GM21825 (cell line): ENCODE measurements around the gene MZT2A.
"Not testable (repeated sequence)": the region's sequence is repeated elsewhere in the genome, so short reads cannot be mapped to it uniquely, and the experiment has no call there.

ENCODE experiments used
- ATAC-seq: cut with Tn5 transposase; IDR thresholded peaks from one replicate; pipeline ENCODE4 v1.9.1; 2021; ENCODE audit warnings: mild to moderate bottlenecking, moderate library complexity; ENCODE audit not compliant: unreplicated experiment

MZT2A gene

DNA sequence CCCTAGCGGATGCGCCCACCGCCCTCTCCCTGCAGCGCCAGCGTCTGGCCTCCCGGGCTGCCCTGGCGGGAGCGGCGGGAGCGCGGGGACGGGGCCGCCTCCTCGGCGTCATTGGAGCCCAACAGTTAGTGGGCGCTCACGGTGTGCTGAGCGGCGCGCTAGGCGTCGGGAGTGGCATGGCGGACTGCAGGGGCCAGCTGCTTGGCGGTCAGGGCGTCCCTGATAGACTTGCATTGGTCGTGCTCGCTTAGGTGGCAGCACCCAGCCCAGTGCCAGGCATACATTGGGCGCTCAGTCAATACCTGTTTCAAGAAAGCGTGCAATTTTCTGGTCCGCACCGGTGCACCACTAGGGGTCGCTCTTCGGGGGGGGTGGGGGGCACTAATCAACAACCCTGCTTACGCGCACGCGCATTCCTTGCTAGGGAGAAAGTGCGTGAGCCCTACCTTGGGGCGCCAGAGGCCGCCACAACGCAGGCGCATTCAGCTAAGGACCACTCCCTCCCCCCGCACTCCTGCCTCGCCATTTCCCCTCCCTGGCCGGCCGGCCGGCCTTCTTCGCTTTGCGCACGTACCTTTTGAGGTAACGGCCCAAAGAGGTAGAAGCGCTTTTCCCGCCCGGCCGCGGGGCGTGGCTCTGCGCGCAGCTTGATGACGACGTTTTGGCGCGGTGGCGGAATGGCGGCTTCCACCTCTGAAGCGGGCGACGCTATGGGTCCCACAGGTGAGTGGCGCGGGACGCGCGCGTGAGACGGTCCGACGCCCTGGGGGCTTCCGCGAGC, 411 bp upstream of the MZT2A start:
- peak; percentile 68 for ATAC-seq

DNA sequence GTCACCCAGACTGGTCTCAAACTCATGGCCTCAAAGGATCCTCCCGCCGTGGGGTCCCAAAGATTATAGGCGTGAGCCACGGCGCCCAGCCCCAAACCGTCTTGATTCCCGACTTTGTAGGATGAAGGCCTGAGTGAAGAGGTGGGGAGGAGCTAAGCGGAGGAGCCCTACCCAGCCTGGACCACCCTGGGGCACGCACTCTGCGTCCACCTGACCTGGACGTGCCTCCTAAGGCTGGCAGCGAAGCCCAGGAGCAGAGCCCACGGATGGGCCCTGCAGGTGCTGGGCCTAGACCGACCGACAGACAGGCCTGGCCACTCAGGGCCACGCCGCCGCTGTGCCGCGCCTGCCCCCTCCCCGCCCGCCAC, 744 bp downstream of the MZT2A start:
- ATAC-seq = peak; percentile 0

DNA sequence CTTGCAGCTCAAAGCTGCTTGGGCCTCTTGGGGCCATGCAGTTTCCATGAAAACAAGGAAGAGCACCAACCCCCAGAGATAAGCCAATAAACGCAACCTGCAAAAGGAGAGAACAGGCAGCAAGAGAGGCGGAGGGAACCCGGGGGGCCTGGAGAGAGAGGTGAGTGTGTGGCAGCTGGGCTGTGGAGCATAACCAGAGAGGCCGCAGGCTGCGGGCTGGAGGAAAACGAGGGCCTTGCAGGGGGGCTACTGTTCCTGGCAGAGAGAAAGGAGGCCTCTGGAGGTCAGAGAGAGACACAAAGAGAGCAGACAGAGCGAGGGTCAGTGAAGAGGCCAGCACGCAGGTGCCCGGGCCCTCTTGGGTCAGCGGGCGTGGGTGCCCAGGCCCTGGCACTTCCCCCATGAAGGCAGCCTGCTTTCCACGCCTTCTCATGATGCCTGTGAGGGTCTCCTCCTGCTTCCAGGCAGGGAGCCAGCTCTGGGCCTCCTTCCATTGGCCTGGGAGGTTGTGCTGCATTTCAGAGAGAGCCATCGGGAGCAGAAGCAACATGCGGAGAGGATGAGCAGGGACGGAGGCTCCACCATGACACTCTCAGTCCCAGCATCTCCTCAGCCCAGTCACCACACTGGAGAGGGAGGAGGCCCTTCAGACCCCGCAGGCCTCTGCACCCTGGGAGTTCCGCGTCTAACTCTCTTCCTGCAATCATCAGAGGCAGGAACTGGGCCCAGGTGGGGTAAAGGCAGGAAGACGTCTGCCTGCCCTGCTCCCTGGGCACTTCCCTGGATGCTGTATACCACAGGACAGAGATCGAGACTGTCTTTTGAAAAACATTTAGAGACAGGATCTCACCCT, 1.4 kb downstream of the MZT2A start:
- ATAC-seq = not testable (repeated sequence)

DNA sequence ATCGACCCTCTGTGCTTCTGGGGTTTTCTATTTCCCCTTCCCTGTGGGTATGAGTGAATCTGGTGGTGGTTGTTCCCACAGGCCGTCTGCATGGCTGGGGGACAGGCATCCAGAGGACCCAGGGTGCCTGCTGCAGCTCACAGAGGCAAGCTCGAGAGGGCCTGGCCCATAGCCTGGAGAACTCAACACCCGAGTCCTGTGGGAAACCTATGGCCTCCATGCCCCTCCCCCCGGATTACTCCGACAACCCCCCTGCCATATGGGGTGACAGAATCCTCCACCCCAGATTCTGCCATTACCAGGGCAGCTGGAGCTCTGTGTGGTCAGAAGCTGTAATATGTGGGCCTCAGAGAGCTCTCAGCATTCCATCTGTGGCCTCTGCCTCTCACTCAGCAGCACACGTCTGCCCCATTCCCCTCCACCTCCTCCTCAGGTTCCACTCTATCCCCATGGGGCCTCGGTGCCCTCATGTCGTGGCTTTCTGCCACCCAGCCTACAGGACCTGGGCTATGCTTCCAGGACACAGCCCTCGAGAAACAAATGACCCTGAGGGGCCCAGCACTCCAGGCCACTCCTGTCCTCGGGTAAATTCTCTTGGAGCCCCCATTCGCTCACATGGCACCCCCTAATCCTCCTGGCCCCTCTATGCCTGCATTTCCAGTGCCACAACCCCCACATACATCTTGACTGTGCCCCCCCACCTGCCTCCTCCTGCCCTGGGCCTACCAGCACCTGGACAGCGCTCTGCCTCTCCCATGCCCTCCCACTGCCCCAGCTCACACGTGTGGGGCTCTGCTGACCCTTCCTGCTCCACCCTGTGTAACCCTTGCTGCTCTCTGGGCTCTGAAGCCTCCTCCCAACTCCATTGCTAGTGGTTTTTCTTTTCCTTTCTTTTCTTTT, 3.6 kb downstream of the MZT2A start:
- no peak for ATAC-seq

DNA sequence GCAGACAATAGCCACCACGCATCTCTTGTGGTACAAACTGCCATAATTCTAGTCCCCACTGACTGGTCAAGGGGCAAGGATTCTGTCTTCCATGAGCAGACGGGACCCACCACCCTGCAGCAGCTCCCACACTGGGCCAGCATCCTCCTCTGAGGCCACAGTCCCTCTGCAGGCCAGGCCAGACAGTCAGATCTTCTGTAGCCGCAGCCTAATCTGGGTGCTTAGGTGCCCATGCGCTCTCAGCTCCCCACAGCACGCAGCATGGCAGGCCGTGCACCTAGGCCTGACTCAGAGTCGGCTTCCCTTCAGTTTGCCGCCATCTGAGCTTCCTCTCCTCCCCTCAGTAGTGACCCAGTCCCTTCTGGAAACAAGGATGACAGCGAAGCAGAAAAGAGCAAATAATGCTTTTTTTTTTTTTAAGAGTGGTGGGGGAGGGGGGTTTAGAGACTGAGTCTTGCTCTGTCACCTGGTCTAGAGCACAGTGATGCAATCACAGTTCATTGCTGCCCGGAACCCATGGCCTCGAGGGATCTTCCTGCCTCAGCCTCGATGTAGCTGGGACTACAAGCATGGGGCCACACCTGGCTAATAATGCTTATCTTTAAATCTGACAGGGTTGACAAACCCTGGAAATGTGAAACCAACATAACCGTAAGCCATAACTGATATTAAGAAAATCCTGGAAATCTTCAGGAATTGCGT, 5.8 kb downstream of the MZT2A start:
- not testable (repeated sequence) for ATAC-seq

DNA sequence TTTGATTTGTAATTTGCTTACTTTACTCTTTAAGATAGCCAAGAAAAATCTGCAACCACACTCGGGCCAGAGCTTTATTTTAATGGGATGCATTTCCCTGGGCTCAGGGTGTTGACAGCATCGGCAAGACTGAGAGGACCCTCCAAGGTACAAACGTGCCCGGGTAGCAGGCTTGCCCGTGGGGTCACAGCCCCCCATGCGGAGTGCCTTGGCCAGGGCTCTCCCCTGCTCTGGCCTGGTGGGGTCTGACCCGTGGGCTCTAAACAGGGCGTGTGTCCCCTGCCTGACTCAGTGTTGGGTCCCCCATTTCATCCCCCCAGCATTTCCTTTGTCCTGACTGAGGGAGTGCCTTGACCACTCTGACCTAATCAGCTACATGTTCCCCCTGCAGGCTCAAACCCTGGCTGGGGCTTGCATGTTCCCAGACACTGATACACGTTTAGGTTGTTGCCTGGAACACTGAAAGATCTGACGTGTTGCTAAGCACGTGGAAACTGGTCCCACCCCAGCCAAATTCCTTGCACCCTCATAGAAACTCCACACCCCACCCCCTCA, 7.2 kb downstream of the MZT2A start:
- ATAC-seq = not testable (repeated sequence)

DNA sequence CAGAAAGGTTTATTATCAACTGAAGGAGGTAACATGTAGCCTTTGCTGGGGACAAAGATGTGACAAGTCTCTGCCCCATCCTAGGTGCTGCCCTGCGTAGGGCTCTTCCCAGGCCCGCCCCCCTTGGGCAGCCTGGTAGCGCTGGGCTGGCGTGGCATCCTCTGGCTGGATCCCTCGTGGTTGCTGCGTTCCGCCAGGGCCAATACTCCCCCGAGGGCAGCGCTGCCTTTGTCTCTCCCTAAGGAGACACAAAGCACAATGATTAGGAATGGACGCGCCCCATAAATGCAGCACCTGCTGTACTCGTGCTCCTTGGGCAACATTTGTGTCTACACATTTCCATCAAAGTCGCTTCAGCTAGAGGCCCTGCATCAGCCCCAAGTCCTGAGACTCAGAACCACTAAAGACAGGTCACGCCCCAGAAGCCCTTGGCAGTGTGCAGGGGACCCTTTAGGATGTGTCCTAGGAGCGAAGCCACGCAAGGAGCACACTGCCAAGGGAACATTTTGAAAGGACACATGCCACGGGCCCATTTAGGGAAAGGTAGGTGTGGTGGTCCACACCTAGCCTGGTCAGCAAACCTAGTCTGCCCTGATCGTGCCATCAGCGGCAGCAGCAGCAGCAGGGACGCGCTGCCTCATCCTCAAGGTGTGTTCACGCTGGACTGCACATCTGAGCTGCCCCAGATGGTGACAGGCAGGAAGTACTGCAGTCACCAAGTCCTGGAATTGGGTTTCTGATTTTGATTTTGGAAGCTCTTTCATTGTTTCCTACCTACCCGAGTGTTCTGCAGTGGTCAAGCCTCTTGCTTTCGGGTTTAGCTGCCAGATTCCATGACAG, 8.0 kb downstream of the MZT2A start:
- not testable (repeated sequence) for ATAC-seq

DNA sequence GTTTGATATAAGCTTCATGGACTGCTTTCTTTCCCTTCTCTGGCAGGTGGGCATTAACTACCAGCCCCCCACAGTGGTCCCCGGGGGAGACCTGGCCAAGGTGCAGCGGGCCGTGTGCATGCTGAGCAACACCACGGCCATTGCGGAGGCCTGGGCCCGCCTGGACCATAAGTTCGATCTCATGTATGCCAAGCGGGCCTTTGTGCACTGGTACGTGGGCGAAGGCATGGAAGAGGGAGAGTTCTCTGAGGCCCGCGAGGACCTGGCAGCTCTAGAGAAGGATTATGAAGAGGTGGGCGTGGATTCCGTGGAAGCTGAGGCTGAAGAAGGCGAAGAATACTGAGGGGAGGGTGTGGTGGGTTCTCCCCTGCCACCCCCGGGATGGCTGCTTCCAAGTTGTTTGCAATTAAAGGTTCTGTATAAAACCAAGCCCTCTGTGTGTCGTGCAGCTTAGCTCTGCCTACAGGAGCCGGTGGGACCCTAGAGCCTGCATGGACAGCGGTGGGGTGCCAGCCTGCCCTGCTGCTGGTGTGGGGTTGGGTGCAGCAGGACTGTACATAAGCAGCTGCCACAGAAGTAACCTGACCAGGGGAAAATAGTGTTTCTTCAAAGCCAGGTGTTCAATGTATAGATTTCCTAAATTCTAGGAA, 9.6 kb downstream of the MZT2A start:
- ATAC-seq = not testable (repeated sequence)

DNA sequence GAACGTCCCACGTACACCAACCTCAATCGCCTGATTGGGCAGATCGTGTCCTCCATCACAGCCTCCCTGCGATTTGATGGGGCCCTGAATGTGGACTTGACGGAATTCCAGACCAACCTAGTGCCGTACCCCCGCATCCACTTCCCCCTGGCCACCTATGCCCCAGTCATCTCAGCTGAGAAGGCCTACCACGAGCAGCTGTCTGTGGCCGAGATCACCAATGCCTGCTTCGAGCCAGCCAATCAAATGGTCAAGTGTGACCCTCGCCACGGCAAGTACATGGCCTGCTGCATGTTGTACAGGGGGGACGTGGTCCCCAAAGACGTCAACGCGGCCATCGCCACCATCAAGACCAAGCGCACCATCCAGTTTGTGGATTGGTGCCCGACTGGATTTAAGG, 11.8 kb downstream of the MZT2A start:
- ATAC-seq = not testable (repeated sequence)

DNA sequence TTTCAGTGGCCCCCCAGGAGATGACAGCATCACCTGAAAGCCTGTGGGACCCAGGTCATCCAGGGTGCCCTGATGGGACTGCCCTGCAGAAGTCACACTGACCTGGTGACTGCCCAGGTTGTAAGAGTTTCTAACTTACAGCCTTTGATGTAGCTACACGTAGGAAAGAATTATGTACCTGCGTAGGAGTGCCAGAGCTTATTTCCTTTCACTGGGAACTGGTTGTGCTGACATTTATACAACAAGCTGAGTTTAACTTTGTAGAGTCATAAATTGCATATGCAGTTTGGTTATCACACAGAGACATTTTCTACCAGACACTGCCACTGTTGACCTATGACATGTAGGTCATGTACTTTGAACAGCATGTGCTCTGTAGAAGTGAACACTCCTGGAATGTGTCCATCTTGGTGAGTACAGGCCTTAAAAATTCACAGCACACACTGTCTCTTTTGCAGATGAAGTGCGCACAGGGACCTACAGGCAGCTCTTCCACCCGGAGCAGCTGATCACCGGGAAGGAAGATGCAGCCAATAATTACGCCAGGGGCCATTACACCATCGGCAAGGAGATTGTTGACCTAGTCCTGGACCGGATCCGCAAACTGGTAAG, 13.2 kb downstream of the MZT2A start:
- not testable (repeated sequence) for ATAC-seq

DNA sequence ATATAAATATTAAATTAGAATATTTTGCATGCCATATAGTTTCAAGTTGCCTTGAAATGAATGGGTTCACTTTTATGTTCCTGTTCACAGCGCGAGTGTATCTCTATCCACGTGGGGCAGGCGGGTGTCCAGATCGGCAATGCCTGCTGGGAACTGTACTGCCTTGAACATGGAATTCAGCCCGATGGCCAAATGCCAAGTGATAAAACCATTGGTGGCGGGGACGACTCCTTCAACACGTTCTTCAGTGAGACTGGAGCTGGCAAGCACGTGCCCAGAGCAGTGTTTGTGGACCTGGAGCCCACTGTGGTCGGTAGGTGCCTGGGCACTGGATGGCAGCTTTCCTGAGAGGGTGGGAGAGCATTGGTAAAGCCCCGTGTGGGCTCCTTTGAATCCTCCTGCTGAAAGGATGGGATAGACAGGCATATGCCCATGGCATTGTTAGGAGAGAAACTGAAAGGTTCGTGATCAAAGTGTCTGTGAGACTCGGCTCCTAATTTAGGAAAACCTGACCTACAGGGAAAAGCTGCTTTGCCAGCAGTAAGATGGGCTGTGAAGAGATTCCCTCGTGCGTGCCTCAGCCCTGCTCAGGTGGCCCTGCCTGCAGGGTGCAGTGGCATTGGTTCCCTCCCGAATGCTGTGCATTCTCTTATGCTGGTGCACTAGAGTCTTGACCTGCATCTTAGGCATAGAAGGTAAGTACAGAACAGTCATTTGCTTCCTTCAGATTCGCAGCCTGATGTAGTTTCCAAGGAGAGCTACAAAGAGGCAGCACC, 13.9 kb downstream of the MZT2A start:
- not testable (repeated sequence) for ATAC-seq

DNA sequence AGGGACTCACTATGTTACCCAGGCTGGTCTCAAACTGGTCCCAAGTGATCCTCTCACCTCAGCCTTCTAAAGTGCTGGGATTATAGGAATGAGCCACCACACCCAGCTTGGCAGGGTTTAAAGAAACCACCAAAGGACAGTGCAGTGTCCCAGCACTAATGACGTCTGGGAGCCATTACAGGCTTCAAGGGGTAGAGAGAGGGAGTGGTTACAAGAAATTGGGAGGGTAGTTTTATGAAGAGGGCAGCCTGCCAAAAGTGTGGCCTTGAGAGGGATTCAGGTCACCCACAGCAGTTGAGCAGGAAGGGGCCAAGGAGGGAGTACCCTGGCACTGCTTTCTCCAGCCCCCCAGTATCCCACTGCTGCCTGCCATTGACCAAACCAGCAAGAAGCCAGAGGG, 15.0 kb downstream of the MZT2A start:
- ATAC-seq = not testable (repeated sequence)

DNA sequence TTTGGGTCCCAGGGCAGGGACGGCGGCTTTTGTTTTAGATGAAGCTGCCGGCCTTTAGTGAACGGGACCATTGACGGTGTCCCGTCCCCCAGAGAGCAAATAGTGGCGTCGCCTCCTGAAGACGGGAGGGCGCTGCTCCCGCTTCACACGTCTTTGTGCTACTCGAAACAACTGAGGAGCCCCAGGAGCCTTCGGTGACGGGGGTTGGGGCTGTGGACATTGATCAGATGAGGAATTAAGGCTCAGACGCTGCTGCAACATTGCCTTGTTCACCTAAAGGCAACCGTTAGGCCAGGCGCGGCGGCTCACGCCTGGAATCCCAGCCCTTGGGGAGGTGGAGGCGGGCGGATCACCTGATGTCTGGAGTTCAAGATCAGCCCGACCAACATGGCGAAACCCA, 15.8 kb downstream of the MZT2A start:
- not testable (repeated sequence) for ATAC-seq

DNA sequence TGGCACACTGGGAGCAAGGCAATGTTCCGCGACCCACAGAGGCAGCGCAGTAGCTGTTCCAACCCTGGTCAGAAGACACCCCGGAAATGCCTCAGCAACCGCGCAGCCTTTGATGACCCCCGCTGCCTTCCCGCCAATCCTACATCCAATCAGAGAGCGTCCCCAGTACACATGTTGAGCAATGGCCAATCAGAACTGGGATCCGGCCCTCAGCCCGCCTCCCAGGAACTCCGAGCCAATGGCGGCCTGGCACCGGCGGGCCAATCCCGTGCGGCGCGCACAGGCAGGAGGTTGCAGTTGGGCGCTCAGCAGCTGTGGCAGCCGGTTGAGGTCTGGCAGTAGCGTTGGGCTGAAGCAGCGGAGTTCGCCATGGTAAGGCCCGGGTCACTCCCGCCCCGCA, 16.4 kb downstream of the MZT2A start, which contains the start of gene TUBA3D:
TUBA3D (plus strand) TSS at position 289 of the 400 bp plus-strand sequence; CDS start at position 370, 81 bp downstream.
- no peak for ATAC-seq

DNA sequence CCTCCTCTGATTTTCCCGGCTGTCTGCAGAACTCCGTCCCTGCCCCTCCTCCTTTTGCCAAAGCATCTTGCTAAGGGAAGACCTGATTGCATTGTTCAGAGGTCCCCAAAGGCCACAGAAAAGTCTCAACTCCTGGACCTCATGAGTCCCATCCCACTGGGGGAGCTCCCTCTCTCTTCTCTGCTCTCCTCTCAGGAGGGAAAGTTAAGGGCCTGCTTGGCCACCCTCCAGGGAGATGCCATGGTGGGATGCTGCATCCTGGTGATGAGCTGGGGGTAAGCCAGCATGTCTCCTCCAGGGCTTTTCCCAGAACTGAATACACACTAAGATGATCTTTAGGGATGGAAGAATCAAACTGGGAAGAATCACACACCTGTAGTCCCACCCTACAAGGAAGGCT, 18.9 kb downstream of the MZT2A start:
- ATAC-seq = not testable (repeated sequence)

DNA sequence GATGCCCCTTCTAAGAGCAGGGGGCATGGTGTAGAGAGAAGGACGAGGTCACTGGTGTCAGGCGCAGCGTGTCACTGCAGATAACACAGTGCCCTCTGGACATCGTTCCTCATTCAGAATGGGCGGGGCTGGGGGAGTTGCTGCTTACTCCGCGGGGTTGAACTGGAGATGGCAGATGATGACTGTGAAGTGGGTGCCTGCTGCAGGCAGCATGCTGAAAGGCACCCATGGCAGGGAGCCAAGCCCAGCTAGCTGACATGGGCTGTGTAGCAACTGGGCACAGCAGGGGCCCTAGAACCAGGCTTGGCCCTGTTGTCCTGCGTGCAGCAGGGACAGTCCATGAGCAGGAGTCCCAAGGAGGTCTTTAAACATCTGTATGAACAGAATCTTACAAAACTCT, 20.6 kb downstream of the MZT2A start:
- not testable (repeated sequence) for ATAC-seq

DNA sequence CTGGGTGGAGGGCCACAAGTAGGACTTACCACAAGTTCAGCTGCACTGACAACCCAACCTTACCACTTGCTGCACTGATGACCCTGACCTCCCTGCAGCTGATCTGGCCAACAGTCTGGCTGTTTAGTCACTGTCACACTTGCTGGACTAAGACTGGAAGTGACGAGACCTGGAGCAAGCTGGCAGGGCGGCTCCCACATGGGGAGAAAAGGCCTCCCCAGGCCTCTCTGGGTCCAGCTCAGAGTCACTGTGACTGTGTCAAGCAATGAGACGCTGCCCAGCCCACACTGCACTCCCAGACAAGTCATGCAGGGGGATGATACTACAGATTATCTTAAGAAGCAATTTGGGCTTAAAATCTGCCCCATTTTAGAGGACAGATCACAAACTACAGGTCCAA, 21.3 kb downstream of the MZT2A start:
- not testable (repeated sequence) for ATAC-seq
